ENCODE measurements around the gene CD99L2.

- no peak for TF ChIP-seq POLR2A (IDR thresholded peaks at IDR 0.05; ENCODE audit: low read depth, low read length)
- no peak for TF ChIP-seq POLR2AphosphoS5 (IDR thresholded peaks at IDR 0.05; ENCODE audit: low read depth, low read length)
- no peak for TF ChIP-seq TAF1 (IDR thresholded peaks at IDR 0.05; ENCODE audit: low read depth, low read length)
- no peak for TF ChIP-seq SPI1 (IDR thresholded peaks at IDR 0.05; ENCODE audit: low read depth, low read length)
- TF ChIP-seq PAX5 (IDR thresholded peaks at IDR 0.05; ENCODE audit: insufficient read depth, low read length, severe bottlenecking): no peak
- no peak for TF ChIP-seq POU2F2 (IDR thresholded peaks at IDR 0.05; ENCODE audit: low read depth, low read length)
Observed at GRCh38 chrX:150752124-150752523, 146.3 kb downstream of the CD99L2 start.
